HL-60 (cell line): ENCODE measurements around the gene COQ5.

Experiments
- DNase-seq, 2 experiments: peaks; one replicate each; pipeline ENCODE4 v3.0.0-alpha.2; 2010 to 2020; ENCODE audit warnings: low read depth in 1 of 2, low spot score in 1 of 2
- H3K27ac ChIP-seq: fragments of 250-450 bp; sonication (Bioruptor Pico); replicated peaks from 2 replicates; pipeline ENCODE4 v1.5.1; 2020; ENCODE audit warnings: mild to moderate bottlenecking, moderate library complexity
- H3K27me3 ChIP-seq: fragments of 250-450 bp; sonication (Bioruptor Pico); 2 replicates; pipeline ENCODE4 v1.5.1; 2021; ENCODE audit warnings: mild to moderate bottlenecking, moderate library complexity; ENCODE audit not compliant: insufficient read depth, poor library complexity, severe bottlenecking
- H3K4me3 ChIP-seq: replicated peaks from 2 replicates; pipeline ENCODE4 v1.5.1; 2011; ENCODE audit warnings: mild to moderate bottlenecking, control low read depth, low read length; ENCODE audit not compliant: insufficient read depth
- GABPA ChIP-seq: IDR thresholded peaks from 2 replicates; pipeline ENCODE4 v1.6.1; 2012; ENCODE audit warnings: low read depth
- POLR2AphosphoS5 ChIP-seq: IDR thresholded peaks from 2 replicates; pipeline ENCODE4 v1.6.1; 2012; ENCODE audit warnings: low read depth
- SPI1 ChIP-seq: IDR thresholded peaks from 2 replicates; pipeline ENCODE4 v1.6.1; 2012; ENCODE audit warnings: low read depth, mild to moderate bottlenecking, borderline replicate concordance
- TF ChIP-seq, protein P1 (sequence below): IDR thresholded peaks from 2 replicates; pipeline ENCODE4 v1.6.1; 2012; ENCODE audit warnings: low read depth; ENCODE audit not compliant: insufficient replicate concordance
- TF ChIP-seq, protein P2 (sequence below): IDR thresholded peaks from one replicate; pipeline ENCODE4 v1.5.1; 2011; ENCODE audit warnings: low read length, control low read depth, inconsistent platforms; ENCODE audit not compliant: insufficient read depth

The COQ5 gene

DNA sequence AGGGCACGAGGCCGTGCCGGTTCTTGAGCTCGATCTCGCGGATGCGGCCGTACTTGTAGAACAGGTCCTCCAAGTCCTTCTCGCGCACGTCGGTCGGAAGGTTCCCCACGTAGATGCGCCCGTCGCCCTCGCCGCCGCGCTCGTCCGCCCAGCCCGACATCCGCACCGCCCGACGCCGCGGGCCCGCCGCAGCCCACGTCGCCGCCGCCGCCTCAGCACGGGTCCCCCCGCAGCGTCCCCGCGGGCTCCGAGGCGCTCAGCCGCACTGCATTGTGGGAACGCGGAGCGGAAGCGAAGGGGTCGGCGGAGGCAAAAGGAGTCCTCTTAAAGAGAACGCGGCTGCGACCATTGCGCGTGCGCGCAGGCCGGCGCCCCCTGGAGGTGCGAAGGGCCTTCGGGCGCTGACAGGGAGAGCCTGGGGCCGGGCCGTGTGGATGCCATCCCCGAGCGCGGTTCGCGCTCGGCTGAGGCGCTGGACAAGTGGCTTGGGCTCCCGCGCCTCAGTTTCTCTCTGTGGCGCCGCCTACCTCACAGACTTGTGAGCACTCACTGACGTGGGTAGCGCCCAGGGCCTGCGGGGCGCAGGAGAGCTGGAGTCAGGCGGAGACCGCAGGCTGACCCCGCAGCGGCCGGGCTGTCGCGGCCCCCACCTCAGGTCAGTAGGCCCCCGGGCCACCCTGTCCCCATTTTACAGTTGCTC is 59.4 kb downstream of the COQ5 start, which contains the start of gene SRSF9:
Gene SRSF9 (minus strand): TSS at position 299 of the 700 bp plus-strand sequence. CDS start 139 bp downstream, at position 160.
- Histone ChIP-seq H3K27me3 (no peaks in the 10 kb centered on the region), H3K4me3 (peak within 1 kb of the TSS; percentile 90), H3K27ac (peak within 1 kb of the TSS; percentile 93)
- TF ChIP-seq GABPA, result 0 out of 2 replicates have a peak, but pooled peaks have one; percentile 35
- TF ChIP-seq, protein P1, sequence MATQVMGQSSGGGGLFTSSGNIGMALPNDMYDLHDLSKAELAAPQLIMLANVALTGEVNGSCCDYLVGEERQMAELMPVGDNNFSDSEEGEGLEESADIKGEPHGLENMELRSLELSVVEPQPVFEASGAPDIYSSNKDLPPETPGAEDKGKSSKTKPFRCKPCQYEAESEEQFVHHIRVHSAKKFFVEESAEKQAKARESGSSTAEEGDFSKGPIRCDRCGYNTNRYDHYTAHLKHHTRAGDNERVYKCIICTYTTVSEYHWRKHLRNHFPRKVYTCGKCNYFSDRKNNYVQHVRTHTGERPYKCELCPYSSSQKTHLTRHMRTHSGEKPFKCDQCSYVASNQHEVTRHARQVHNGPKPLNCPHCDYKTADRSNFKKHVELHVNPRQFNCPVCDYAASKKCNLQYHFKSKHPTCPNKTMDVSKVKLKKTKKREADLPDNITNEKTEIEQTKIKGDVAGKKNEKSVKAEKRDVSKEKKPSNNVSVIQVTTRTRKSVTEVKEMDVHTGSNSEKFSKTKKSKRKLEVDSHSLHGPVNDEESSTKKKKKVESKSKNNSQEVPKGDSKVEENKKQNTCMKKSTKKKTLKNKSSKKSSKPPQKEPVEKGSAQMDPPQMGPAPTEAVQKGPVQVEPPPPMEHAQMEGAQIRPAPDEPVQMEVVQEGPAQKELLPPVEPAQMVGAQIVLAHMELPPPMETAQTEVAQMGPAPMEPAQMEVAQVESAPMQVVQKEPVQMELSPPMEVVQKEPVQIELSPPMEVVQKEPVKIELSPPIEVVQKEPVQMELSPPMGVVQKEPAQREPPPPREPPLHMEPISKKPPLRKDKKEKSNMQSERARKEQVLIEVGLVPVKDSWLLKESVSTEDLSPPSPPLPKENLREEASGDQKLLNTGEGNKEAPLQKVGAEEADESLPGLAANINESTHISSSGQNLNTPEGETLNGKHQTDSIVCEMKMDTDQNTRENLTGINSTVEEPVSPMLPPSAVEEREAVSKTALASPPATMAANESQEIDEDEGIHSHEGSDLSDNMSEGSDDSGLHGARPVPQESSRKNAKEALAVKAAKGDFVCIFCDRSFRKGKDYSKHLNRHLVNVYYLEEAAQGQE, result no peak
- TF ChIP-seq, protein P2, sequence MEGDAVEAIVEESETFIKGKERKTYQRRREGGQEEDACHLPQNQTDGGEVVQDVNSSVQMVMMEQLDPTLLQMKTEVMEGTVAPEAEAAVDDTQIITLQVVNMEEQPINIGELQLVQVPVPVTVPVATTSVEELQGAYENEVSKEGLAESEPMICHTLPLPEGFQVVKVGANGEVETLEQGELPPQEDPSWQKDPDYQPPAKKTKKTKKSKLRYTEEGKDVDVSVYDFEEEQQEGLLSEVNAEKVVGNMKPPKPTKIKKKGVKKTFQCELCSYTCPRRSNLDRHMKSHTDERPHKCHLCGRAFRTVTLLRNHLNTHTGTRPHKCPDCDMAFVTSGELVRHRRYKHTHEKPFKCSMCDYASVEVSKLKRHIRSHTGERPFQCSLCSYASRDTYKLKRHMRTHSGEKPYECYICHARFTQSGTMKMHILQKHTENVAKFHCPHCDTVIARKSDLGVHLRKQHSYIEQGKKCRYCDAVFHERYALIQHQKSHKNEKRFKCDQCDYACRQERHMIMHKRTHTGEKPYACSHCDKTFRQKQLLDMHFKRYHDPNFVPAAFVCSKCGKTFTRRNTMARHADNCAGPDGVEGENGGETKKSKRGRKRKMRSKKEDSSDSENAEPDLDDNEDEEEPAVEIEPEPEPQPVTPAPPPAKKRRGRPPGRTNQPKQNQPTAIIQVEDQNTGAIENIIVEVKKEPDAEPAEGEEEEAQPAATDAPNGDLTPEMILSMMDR, result peak; percentile 88
- TF ChIP-seq POLR2AphosphoS5, result peak; percentile 83
- TF ChIP-seq SPI1, result peak; percentile 38; the same call in 1 of the 2 replicates
- peak; percentile 93 to 96 for DNase-seq

GRCh38 chr12:120468821-120469449 is 60.0 kb downstream of the COQ5 start:
- peak; percentile 60 for TF ChIP-seq SPI1
- TF ChIP-seq, protein P1, result no peak
- DNase-seq, result peak in 1 of 2 experiments; percentile 22
- H3K27ac ChIP-seq, result peak overlapping the region; percentile 93
- peak overlapping the region; percentile 90 for H3K4me3 ChIP-seq
- H3K27me3 ChIP-seq, result no peaks in the 10 kb centered on the region

DNA sequence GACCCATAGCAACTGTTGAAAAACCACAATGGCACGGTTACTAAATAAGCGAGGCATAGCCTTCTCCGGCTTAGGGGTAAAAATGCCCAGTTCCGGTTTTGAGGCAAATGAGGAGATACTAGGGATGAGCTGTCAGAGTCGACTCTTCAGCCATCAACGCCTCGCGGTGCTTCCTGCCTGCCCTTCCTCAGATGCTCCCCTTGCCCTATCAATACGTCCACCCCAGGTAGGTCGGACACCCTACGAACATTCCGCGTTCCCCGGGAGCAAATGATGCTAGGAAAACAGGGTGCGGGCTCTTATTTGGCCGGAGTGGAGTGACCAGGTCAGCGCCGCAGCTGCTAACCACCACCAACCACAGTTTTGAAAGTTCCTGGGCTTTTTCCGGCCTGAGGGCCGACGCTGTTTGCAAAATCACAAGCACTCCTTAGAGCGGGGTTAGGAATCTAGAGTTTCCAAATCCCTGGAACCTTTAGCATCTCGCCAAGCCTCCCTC is 60.6 kb downstream of the COQ5 start:
- TF ChIP-seq GABPA, result no peak
- TF ChIP-seq, protein P1, result no peak
- no peak for TF ChIP-seq POLR2AphosphoS5
- TF ChIP-seq, protein P2, result no peak
- peak; percentile 73 for TF ChIP-seq SPI1
- H3K27me3 ChIP-seq, result no peaks in the 10 kb centered on the region
- peak in 1 of 2 experiments; percentile 80 for DNase-seq
- H3K4me3 ChIP-seq, result peak overlapping the region; percentile 90
- H3K27ac ChIP-seq, result peak overlapping the region; percentile 93
